ENCODE measurements around the gene NELL1.
A peak's percentile ranks its signal among the peaks of the same experiment; 100 is the strongest.

The NELL1 gene

DNA sequence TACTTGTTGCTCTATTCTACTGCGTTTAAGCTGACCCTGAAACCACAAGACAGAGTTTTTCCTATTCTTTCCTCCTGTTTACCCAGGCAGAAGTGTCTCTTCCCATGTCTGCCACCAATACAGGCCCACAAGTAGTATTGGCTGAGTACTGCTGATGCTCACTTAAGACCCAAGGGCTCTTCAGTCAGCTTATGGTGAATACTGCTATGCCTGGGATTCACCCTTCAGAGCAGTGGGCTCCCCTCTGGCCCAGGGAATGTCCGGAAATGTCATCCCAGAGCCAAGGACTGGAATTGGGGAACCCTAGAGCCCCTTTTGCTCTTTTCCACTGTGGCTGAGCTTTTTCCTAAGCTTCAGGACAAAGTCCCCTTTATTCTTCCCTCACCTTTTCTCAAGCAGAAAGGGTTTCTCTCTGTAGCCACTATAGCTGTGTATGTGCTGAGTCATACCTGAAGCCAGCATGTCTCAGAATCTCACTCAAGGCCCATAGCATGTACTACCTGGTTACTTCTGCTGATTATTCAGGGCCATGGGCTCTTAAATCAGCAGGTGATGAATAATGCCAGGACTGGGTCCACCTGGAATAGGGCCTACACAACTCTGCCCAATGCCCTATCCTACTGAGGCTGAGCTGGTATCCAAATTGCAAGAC is 777.7 kb downstream of the NELL1 start:
- DNase-seq: peak in 1 of 5 experiments; percentile 11

DNA sequence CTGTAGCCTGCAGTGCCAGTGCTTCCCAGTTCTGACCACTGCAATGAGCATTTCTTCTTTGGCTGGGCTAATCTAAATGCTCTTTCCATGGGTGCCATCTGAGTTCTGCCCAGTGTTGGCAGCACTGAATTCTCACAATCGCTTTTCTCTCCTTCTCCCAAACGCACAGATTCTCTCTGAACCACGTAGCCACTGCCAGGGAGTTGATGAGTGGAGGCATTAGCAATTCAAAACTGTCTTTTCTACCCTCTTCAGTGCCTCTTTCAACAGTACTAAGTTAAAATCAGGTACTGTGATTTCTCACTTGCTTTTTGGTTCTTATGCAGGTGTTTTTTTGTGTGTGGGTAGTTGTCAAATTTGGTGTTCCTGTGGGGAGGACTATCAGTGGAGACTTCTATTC is 778.5 kb downstream of the NELL1 start:
- DNase-seq: no peak

DNA sequence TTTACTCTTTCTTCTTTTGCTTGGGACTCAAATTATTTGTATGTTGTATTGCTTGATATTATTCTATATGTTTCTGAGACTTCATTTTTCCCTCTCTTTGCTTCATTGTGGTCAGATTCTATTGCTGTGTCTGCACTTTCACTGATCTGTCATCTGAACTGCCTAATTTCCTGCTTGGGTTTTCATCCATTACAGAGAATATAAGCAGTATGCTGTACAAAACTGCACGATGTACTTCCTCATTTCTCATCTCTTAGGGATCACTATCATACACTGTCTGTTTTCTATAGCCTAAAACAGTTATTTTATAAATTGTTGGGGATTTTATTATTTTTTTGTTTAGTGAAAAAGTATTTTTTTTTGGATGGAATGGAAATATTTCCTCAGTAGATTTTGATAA is 786.8 kb downstream of the NELL1 start:
- DNase-seq: no peak

DNA sequence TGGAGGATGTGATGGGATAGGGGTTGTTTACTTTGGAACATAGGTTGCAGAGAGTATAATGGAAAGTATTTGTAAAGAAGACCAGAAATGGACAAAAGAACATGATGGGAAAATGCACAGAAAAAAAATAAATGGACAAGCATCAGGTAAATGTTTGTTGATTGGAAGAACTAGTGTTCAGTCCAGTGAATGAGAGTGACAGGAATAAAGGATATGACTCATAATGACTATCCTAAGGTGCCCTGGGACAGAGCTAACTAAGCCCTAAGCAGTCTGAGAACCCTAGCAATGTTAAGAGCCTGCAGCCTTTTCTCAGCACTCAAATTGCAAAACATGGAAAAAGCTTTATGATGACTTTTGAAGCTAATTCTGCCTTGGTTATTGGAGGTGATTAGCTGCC is 790.7 kb downstream of the NELL1 start:
- DNase-seq: no peak

DNA sequence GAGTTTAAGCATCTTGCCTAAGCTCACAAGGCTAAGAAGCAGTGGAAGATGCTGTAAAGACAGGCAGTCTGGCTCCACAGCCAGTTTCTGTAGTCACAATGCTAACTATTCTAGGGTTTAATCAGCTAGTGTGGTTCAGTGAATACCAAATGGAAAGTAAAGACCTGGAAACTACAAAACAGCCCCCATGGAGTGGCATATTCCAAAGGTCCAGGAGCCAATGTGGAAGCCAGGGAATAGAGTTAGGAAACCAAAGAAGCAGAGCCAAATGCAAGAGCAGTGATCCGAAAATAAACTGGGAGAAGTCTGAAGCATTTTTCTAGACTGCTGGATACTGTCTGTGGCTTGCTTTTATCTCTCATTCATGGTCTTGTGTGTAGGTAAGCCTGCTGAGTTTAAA is 792.3 kb downstream of the NELL1 start:
- DNase-seq: no peak

- no peak for DNase-seq
These were observed 795.3 kb downstream of the NELL1 start for GRCh38 chr11:21464601-21465193.

GRCh38 chr11:21465203-21465602 is 795.8 kb downstream of the NELL1 start:
- DNase-seq: no peak

DNA sequence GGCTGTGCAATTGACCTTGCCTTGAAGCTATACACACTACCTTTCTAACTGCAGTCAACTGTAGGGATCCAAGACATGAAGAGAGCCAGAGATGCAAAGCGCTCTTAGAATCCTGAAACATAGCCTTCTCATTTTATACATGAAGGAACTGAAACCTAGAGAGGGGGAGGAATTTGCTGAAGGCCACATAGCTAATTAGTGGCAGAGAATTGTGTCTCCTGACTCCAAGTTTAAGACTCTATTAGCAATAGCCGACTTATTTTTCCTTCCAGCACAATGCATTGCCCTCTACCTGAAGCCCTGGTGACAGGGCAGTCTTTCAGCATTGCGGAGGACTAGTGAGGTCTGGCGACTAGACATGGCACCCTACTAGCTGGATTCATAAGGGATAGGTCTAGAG is 796.5 kb downstream of the NELL1 start:
- no peak for DNase-seq

DNA sequence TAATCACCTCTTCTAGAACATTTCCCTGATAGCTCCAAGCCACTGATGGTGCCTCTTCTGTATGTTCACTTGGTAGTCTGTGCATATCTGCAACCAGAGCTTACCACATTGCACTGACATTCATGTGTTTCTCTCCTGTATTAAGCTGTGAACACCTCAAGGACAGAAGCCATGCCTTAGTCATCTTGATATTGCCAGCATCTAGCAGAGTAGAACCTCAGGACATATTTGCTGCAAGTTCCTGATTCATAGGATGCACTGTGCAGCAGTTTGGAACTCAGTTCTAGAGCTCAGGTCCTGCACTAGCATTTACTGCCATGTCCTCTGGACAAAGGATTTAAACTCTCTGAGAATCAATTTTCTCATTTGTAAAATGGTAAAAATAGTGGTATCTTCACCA is 801.1 kb downstream of the NELL1 start:
- no peak for DNase-seq

GRCh38 chr11:21472261-21472660 is 802.9 kb downstream of the NELL1 start:
- DNase-seq: no peak

- no peak for DNase-seq
These were observed 805.1 kb downstream of the NELL1 start for GRCh38 chr11:21474529-21474928.

- DNase-seq: no peak
These were observed 805.9 kb downstream of the NELL1 start for GRCh38 chr11:21475276-21475675.

DNA sequence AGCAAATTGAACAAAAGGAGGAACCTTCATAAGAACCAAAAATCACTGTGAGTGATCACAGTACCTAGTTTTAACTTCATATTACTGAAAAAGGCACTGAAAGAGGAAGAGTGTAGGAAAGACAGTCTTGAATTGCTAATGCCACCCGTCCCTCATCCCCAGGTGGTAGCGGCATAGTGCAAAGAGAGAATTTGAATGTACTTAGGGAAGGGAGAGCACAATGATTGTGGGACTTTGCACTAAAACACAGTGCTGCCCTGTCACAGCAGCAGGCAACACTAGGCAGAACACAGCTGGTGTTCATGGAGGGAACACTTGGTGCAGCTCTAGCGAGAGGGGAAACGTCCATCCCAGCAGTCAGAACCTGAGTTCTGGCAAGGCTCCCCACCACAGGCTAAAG is 807.2 kb downstream of the NELL1 start:
- no peak for DNase-seq

DNA sequence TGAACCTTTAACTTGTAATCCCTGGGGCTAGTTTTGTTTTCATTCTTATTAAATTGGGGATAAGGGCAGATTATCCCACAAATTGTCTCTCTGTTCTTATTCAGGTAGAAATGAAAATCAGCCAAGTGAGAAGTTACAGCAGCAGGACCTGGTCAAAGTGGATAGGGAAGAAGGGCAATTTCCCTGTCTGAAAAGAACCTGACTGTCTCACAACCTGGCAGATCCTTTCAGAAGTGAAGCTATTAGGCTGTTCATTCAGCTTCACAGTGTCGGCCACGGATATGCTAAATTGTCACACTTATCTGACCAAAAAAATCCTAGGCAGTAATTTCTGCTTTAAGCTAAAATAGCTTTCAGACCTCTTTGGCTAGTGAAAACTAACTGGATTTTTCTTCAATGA is 810.9 kb downstream of the NELL1 start:
- no peak for DNase-seq

GRCh38 chr11:21481255-21481654 is 811.9 kb downstream of the NELL1 start:
- no peak for DNase-seq

DNA sequence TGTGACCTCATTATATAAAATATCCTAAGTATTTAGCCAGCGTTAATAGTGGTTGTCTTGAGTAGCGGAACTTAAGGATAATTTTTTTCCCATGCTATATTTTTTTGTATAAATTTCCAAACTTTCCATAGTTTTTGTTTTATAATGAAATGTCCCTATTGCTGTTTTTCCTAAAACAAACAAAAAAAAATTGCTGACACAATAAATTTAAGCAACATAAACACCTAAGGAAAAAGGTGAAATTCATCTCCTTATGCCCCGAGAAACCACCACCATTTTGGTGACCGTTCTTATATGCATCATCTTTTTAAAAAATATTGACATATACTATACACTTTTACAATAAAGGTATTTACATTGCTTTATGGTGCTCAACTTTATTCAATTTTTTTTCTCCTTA is 814.7 kb downstream of the NELL1 start:
- no peak for DNase-seq

- no peak for DNase-seq
These were observed 815.6 kb downstream of the NELL1 start for GRCh38 chr11:21485006-21485405.

GRCh38 chr11:21485426-21485825 is 816.0 kb downstream of the NELL1 start:
- no peak for DNase-seq

GRCh38 chr11:21489416-21490115 is 820.2 kb downstream of the NELL1 start:
- DNase-seq: no peak

- DNase-seq: no peak
These were observed 823.5 kb downstream of the NELL1 start for GRCh38 chr11:21492931-21493330.

DNA sequence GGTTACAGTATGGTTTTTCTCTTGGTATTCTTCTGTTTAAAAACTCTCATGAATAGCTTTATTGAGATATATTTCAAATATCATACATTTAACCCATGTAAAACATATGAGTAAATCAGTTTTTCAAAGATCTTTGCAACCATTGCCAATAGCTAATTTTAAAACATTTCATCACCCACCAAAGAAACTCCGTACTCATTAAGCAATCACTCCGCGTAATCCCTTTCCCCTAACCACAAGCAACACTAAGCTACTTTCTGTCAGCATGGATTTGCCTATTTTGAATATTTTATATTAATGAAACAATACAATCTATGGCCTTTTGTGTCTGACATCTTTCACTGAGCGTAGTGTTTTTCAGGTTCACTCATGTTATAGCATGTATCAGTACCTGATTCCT is 825.6 kb downstream of the NELL1 start:
- DNase-seq: no peak

DNA sequence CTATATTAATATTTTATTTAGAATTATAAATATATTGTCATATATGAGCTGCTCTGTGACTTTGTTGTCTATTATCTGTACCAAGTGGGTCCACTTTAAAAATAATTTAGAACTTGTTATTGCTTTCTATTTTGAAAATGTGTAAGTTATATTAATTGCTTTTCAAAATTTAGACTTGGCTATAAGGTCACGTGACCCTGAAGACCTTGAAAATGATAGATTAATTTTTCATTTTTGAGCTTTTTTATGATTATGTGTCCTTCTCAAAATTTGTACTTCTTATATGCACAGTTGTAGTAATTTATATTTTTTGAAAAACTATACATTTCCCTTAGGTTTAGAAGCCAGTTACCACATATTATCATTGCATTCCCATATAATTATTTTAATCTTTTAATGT is 826.5 kb downstream of the NELL1 start:
- no peak for DNase-seq

DNA sequence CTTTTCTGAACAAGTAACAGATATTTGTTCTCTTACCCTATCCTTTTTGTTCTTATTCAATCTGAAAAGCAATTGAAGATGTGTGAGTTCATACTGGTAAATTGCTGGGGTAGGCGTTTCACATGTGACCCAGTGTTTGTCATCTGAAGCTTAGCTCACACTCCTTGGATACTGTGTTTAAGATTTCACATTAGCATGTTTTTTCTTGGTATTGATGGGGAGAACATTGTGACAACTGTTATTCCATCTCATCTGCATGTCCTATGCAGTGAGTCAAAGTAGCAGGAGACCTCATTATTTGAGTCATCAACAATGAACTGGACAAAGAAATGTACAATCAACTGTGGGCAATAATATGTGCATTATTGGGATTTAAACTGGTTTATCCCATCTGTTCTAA is 831.9 kb downstream of the NELL1 start:
- no peak for DNase-seq

DNA sequence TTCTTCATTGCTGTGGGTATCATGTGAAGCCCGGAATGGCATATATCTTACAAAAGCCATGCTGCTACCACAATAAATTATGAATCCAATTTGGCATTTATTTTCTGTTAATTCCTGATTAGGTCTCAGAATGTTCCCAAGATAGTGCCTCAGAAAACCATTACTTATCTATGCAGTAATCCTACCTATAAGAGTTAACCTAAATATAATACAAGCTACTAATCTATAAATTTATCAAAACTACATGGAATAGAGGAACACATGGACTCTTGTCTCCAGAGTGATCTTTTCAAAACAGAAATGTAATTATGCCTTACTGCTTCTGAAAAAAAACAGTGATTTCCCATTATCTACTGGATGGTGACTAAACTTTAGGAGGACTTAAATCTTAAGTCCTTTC is 835.7 kb downstream of the NELL1 start:
- no peak for DNase-seq
